GM12872 (cell line): ENCODE results near the gene CDY1B.
"Not testable (repeated sequence)": the region's sequence is repeated elsewhere in the genome, so short reads cannot be mapped to it uniquely, and the experiment has no call there.

Experiments used
- CTCF ChIP-seq: IDR thresholded peaks from 3 replicates; pipeline ENCODE4 v1.5.1; 2011; ENCODE audit warnings: low read depth, mild to moderate bottlenecking, low read length, moderate library complexity; ENCODE audit not compliant: insufficient read depth

Gene CDY1B

GRCh38 chrY:24047919-24048318 lies at the start of gene CDY1B:
TSS of gene CDY1B (minus strand) at chrY:24048019. CDS start at chrY:24047688, 331 bp downstream.
- TF ChIP-seq CTCF, result not testable (repeated sequence)
